H1 (cell line): ENCODE data around the gene COL5A1. TPM values are rescaled to one million over a fixed set of nuclear protein-coding genes. Genes with fewer than 3 reads are reported as not detected.

Source experiments
- CTCF ChIA-PET: fragments of 300-600 bp; sonication (Branson Sonifier 250); formaldehyde crosslinking; loops from one replicate; lab custom pipeline; 2021; ENCODE audit not compliant: partially characterized antibody; lab: Charles Lee
- POLR2A ChIA-PET: fragments of 300-600 bp; sonication (Branson Sonifier 250); formaldehyde crosslinking; loops from one replicate; lab custom pipeline; 2021; ENCODE audit warnings: inconsistent platforms; ENCODE audit not compliant: partially characterized antibody; lab: Charles Lee
- DNase-seq, 2 experiments: peaks; one replicate each; pipeline versions ENCODE4 v3.0.0 to v3.0.0-alpha.2; 2010 to 2022; ENCODE audit warnings: low spot score in 2 of 2, low read depth in 1 of 2, mixed read lengths in 1 of 2
- FAIRE-seq: peaks from 2 replicates; lab custom pipeline; 2011; peaks lifted over from hg19 to GRCh38; lab: Jason Lieb, UNC
- H2AFZ ChIP-seq: 2 replicates; pipeline ENCODE4 v1.8.1; 2012; ENCODE audit warnings: low read length, inconsistent platforms
- H2AK5ac ChIP-seq: 2 replicates; pipeline ENCODE4 v1.6.1; 2013; ENCODE audit warnings: low read depth, low read length
- H2BK120ac ChIP-seq: replicated peaks from 2 replicates; pipeline ENCODE3; 2013; ENCODE audit warnings: low read depth, low read length, inconsistent platforms
- H2BK12ac ChIP-seq: 2 replicates; pipeline ENCODE4 v1.6.1; 2013; ENCODE audit warnings: low read depth, low read length
- H2BK15ac ChIP-seq: 2 replicates; pipeline ENCODE4 v1.6.1; 2013; ENCODE audit warnings: low read length
- H2BK20ac ChIP-seq: 2 replicates; pipeline ENCODE4 v1.6.1; 2013; ENCODE audit warnings: low read length
- H2BK5ac ChIP-seq: 2 replicates; pipeline ENCODE4 v1.6.1; 2013; ENCODE audit warnings: low read depth, low read length
- H3K14ac ChIP-seq: 2 replicates; pipeline ENCODE4 v1.6.1; 2013; ENCODE audit warnings: inconsistent platforms; ENCODE audit not compliant: insufficient read length
- H3K18ac ChIP-seq: 2 replicates; pipeline ENCODE4 v1.6.1; 2013; ENCODE audit warnings: low read length; ENCODE audit errors: extremely low read depth
- H3K23ac ChIP-seq: 2 replicates; pipeline ENCODE4 v1.6.1; 2013; ENCODE audit warnings: inconsistent platforms; ENCODE audit not compliant: insufficient read length
- H3K23me2 ChIP-seq: 2 replicates; pipeline ENCODE4 v1.6.1; 2013; ENCODE audit warnings: low read depth, low read length
- H3K27ac ChIP-seq: 2 replicates; pipeline ENCODE4 v1.6.1; 2011; ENCODE audit warnings: low read depth, low read length, inconsistent platforms
- H3K27me3 ChIP-seq, 4 experiments: replicated peaks in 1 of 4; 1 replicate in 1 of 4; 2 replicates in 3 of 4; pipeline versions ENCODE4 v1.6.1 to v1.8.1; 2011 to 2013; ENCODE audit warnings: low read length in 3 of 4, mild to moderate bottlenecking in 3 of 4, inconsistent platforms in 2 of 4, mixed read lengths in 2 of 4, moderate library complexity in 1 of 4; ENCODE audit not compliant: control insufficient read depth in 3 of 4, insufficient read depth in 3 of 4; ENCODE audit errors: extremely low read depth in 1 of 4
- H3K36me3 ChIP-seq, 4 experiments: 2 replicates each; pipeline versions ENCODE4 v1.6.1 to v1.8.1; 2011 to 2013; ENCODE audit warnings: mild to moderate bottlenecking in 4 of 4, low read length in 3 of 4, moderate library complexity in 2 of 4, control low read depth in 1 of 4, inconsistent platforms in 1 of 4; ENCODE audit not compliant: insufficient read depth in 4 of 4, control insufficient read depth in 2 of 4
- H3K4ac ChIP-seq: replicated peaks from 2 replicates; pipeline ENCODE3; 2013; ENCODE audit warnings: low read length, low read depth, mixed read lengths, inconsistent platforms; ENCODE audit not compliant: insufficient read length
- H3K4me1 ChIP-seq, 4 experiments: replicated peaks in 1 of 4; 1 replicate in 1 of 4; 2 replicates in 3 of 4; pipeline versions ENCODE4 v1.6.1 to v1.8.1; 2011 to 2013; ENCODE audit warnings: low read length in 3 of 4, inconsistent platforms in 2 of 4, mixed read lengths in 1 of 4; ENCODE audit not compliant: insufficient read depth in 4 of 4, control insufficient read depth in 3 of 4
- H3K4me2 ChIP-seq, 2 experiments: 2 replicates each; pipeline versions ENCODE4 v1.6.1 to v1.8.1; 2011 to 2013; ENCODE audit warnings: low read depth in 2 of 2, low read length in 2 of 2, control low read depth in 1 of 2, inconsistent platforms in 1 of 2, mild to moderate bottlenecking in 1 of 2; ENCODE audit not compliant: insufficient read depth in 1 of 2
- H3K4me3 ChIP-seq, 4 experiments: fragments of 200-600, 300-600 bp in 1 of 4; sonication (generic), shearing (Covaris generic), sonication (Bioruptor Twin) in 1 of 4; 2 replicates each; pipeline versions ENCODE4 v1.5.1 to v1.8.1; 2011 to 2016; ENCODE audit warnings: low read length in 4 of 4, low read depth in 3 of 4, control low read depth in 2 of 4, inconsistent platforms in 2 of 4, mild to moderate bottlenecking in 2 of 4, mixed read lengths in 1 of 4, moderate library complexity in 1 of 4; ENCODE audit not compliant: insufficient read depth in 2 of 4; ENCODE audit errors: extremely low read depth in 1 of 4
- H3K56ac ChIP-seq: replicated peaks from 2 replicates; pipeline ENCODE3; 2013; ENCODE audit warnings: low read depth, mild to moderate bottlenecking, mixed read lengths, low read length, inconsistent platforms; ENCODE audit not compliant: insufficient read length
- H3K79me1 ChIP-seq: 2 replicates; pipeline ENCODE4 v1.6.1; 2013; ENCODE audit warnings: low read depth, low read length, control low read depth
- H3K79me2 ChIP-seq, 2 experiments: 2 replicates each; pipeline versions ENCODE4 v1.6.1 to v1.8.1; 2012 to 2013; ENCODE audit warnings: low read length in 2 of 2, mild to moderate bottlenecking in 2 of 2, inconsistent platforms in 1 of 2; ENCODE audit not compliant: insufficient read depth in 2 of 2, control insufficient read depth in 1 of 2
- H3K9ac ChIP-seq, 4 experiments: replicated peaks in 1 of 4; 1 replicate in 1 of 4; 2 replicates in 3 of 4; pipeline versions ENCODE4 v1.6.1 to v1.8.1; 2011 to 2013; ENCODE audit warnings: low read depth in 3 of 4, low read length in 3 of 4, control low read depth in 2 of 4, mild to moderate bottlenecking in 2 of 4, moderate library complexity in 2 of 4, inconsistent platforms in 1 of 4; ENCODE audit errors: extremely low read depth in 1 of 4
- H3K9me3 ChIP-seq, 2 experiments: 2 replicates each; pipeline versions ENCODE4 v1.6.1 to v1.8.1; 2012 to 2013; ENCODE audit warnings: mild to moderate bottlenecking in 2 of 2, moderate library complexity in 2 of 2, control low read depth in 1 of 2, inconsistent platforms in 1 of 2, low read depth in 1 of 2, low read length in 1 of 2, mixed read lengths in 1 of 2; ENCODE audit not compliant: insufficient read depth in 2 of 2
- H4K20me1 ChIP-seq, 2 experiments: replicated peaks in 1 of 2; 2 replicates each; pipeline versions ENCODE3 to v1.8.1; 2011 to 2013; ENCODE audit warnings: inconsistent platforms in 2 of 2, low read length in 2 of 2, mild to moderate bottlenecking in 1 of 2; ENCODE audit not compliant: insufficient read depth in 2 of 2, control insufficient read depth in 1 of 2
- H4K5ac ChIP-seq: 2 replicates; pipeline ENCODE4 v1.6.1; 2013; ENCODE audit warnings: low read length, low read depth, mixed read lengths, inconsistent platforms; ENCODE audit not compliant: insufficient read length
- H4K8ac ChIP-seq: 2 replicates; pipeline ENCODE4 v1.8.0; 2013; ENCODE audit warnings: mild to moderate bottlenecking, moderate library complexity, low read length, inconsistent platforms; ENCODE audit not compliant: insufficient read depth; ENCODE audit errors: extremely low read depth
- H4K91ac ChIP-seq: replicated peaks from 2 replicates; pipeline ENCODE3; 2013; ENCODE audit warnings: low read length, mixed read lengths, inconsistent platforms; ENCODE audit not compliant: insufficient read length
- BACH1 ChIP-seq: IDR thresholded peaks from 2 replicates; pipeline ENCODE4 v1.6.1; 2012; ENCODE audit warnings: low read length, improper control_type of control experiment
- RBBP5 ChIP-seq: IDR thresholded peaks from 2 replicates; pipeline ENCODE4 v1.7.1; 2012; ENCODE audit warnings: low read depth, mild to moderate bottlenecking, inconsistent platforms, low read length, moderate library complexity, borderline replicate concordance
- WGBS, 2 experiments: shearing (Covaris generic) in 1 of 2; methylation state at CpG; one replicate each; pipeline versions ENCODE4 v1.1.6 to v1.1.7; 2013 to 2015; ENCODE audit warnings: low lambda C conversion rate in 2 of 2, mixed read lengths in 2 of 2, inconsistent platforms in 1 of 2, low coverage in 1 of 2, missing lambda C conversion rate in 1 of 2; ENCODE audit not compliant: insufficient replicate concordance in 2 of 2, insufficient coverage in 1 of 2, insufficient read length in 1 of 2; ENCODE audit errors: extremely low coverage in 1 of 2, missing lambda C conversion rate in 1 of 2; 5-methylcytosine and 5-hydroxymethylcytosine counted together
- polyA plus RNA-seq, 7 experiments: library from polyadenylated mRNA; depleted of rRNA in 3 of 7; stranded (reverse) in 5 of 7; unstranded in 2 of 7; fragments of >200 nt in 5 of 7; fragments of 200-250 nt in 2 of 7; gene quantifications; 1 replicate in 5 of 7; 2 replicates in 1 of 7; 4 replicates in 1 of 7; pipeline versions ENCODE4 v1.2.1 to v1.2.3, GENCODE V29; 2011 to 2013; ENCODE audit warnings: missing spikeins in 2 of 7, mixed read lengths in 2 of 7
- total RNA-seq: library from RNA; stranded (reverse); fragmentation: NEBNext Ultra II Directional; extraction: Animal tissue kit (Norgen Biotek cat#: 25700); gene quantifications from 2 replicates; pipeline ENCODE4 v1.2.1, GENCODE V29; 2021

The COL5A1 gene
- total and polyA plus RNA-seq, 2 of the 8 experiments (the other 6 are each of a cell fraction or from before 2014, with no cell fraction given) = 3.8 to 12.0 TPM

- Histone ChIP-seq H3K4me3 (no peak overlapping the region), H3K56ac (no peak overlapping the region), H3K36me3 (no peaks in the 10 kb centered on the region), H2BK5ac (no peak overlapping the region), H2BK120ac (no peak overlapping the region), H3K9ac (no peak overlapping the region), H3K79me1 (no peaks in the 10 kb centered on the region; the same call in 1 of the 2 replicates), H4K91ac (no peak overlapping the region), H3K9me3 (no peaks in the 10 kb centered on the region), H2BK15ac (no peak overlapping the region), H3K18ac (no peak overlapping the region), H3K27me3 (no peaks in the 10 kb centered on the region), H3K23ac (no peak overlapping the region), H4K20me1 (peaks cover 0 to 4% of the 10 kb centered on the region in 2 experiments), H3K23me2 (no peaks in the 10 kb centered on the region), H4K5ac (no peak overlapping the region), H3K79me2 (no peaks in the 10 kb centered on the region), H3K27ac (no peak overlapping the region), H3K14ac (no peak overlapping the region), H3K4me2 (no peak overlapping the region), H2BK12ac (no peak overlapping the region), H4K8ac (no peak overlapping the region), H3K4me1 (no peaks in the 10 kb centered on the region), H2BK20ac (no peak overlapping the region), H2AK5ac (no peak overlapping the region), H3K4ac (no peak overlapping the region), H2AFZ (no peak overlapping the region)
- FAIRE-seq = no peak
- ChIA-PET CTCF (interaction anchor here (0.6 to 8.0 kb wide), 20 partner anchors 10 to 522 kb away, joined by 3 to 54 read pairs (median 4); no protein-coding TSS in a partner anchor), POLR2A (no interaction called here)
- TF ChIP-seq BACH1 (no peak), RBBP5 (no peak)
- no peak for DNase-seq
- WGBS, 2 experiments = 93% methylated on average over 28 of the region's 31 CpGs; no CpG with 5 or more reads in 1 of the 2 experiments
These were observed 49.5 kb downstream of the COL5A1 start for GRCh38 chr9:134690946-134691694.
